Measurements from ENCODE around the gene CYP4F2.
"Not testable (repeated sequence)": the region's sequence is repeated elsewhere in the genome, so short reads cannot be mapped to it uniquely, and the experiment has no call there.

The CYP4F2 gene

GRCh38 chr19:15897738-15898276 is at the start of gene CYP4F2:
Gene CYP4F2, minus strand, starts transcription at chr19:15898074. Its CDS starts 463 bp downstream, at chr19:15897611.
- no peak for DNase-seq (ENCODE audit: low read depth)

- DNase-seq (ENCODE audit: low read depth), result no peak
Observed at GRCh38 chr19:15945301-15945700, 47.4 kb upstream of the CYP4F2 start.

- no peak for DNase-seq (ENCODE audit: low read depth)
Observed at GRCh38 chr19:15944401-15944800, 46.5 kb upstream of the CYP4F2 start.

GRCh38 chr19:15937771-15938170 is 39.9 kb upstream of the CYP4F2 start:
- no peak for DNase-seq (ENCODE audit: low read depth)

- no peak for DNase-seq (ENCODE audit: low read depth)
Observed at GRCh38 chr19:15936950-15937349, 39.1 kb upstream of the CYP4F2 start.

GRCh38 chr19:15936173-15936572 is 38.3 kb upstream of the CYP4F2 start:
- no peak for DNase-seq (ENCODE audit: low read depth)

GRCh38 chr19:15935167-15935702 is 37.4 kb upstream of the CYP4F2 start:
- DNase-seq (ENCODE audit: low read depth), result no peak

- no peak for DNase-seq (ENCODE audit: low read depth)
Observed at GRCh38 chr19:15934332-15935078, 36.6 kb upstream of the CYP4F2 start, which contains the start of gene CYP4F11. Gene CYP4F11, minus strand, starts transcription at chr19:15934529. Its CDS starts 121 bp downstream, at chr19:15934408.

- DNase-seq (ENCODE audit: low read depth), result not testable (repeated sequence)
Observed at GRCh38 chr19:15933761-15934331, 36.0 kb upstream of the CYP4F2 start.

GRCh38 chr19:15928321-15928720 is 30.4 kb upstream of the CYP4F2 start:
- no peak for DNase-seq (ENCODE audit: low read depth)

- no peak for DNase-seq (ENCODE audit: low read depth)
Observed at GRCh38 chr19:15926484-15926883, 28.6 kb upstream of the CYP4F2 start.

GRCh38 chr19:15923702-15924101 is 25.8 kb upstream of the CYP4F2 start:
- no peak for DNase-seq (ENCODE audit: low read depth)

GRCh38 chr19:15922021-15922420 is 24.1 kb upstream of the CYP4F2 start:
- DNase-seq (ENCODE audit: low read depth), result no peak

- no peak for DNase-seq (ENCODE audit: low read depth)
Observed at GRCh38 chr19:15919243-15919642, 21.4 kb upstream of the CYP4F2 start.

GRCh38 chr19:15915109-15915508 is 17.2 kb upstream of the CYP4F2 start:
- no peak for DNase-seq (ENCODE audit: low read depth)

- no peak for DNase-seq (ENCODE audit: low read depth)
Observed at GRCh38 chr19:15913830-15914229, 16.0 kb upstream of the CYP4F2 start.

- no peak for DNase-seq (ENCODE audit: low read depth)
Observed at GRCh38 chr19:15913384-15913783, 15.5 kb upstream of the CYP4F2 start.

- DNase-seq (ENCODE audit: low read depth), result no peak
Observed at GRCh38 chr19:15911599-15912235, 13.8 kb upstream of the CYP4F2 start.

- DNase-seq (ENCODE audit: low read depth), result no peak
Observed at GRCh38 chr19:15905026-15905425, 7.2 kb upstream of the CYP4F2 start.

GRCh38 chr19:15902898-15903297 is 5.0 kb upstream of the CYP4F2 start:
- DNase-seq (ENCODE audit: low read depth), result not testable (repeated sequence)

GRCh38 chr19:15902254-15902653 is 4.4 kb upstream of the CYP4F2 start:
- no peak for DNase-seq (ENCODE audit: low read depth)

GRCh38 chr19:15900504-15900903 is 2.6 kb upstream of the CYP4F2 start:
- DNase-seq (ENCODE audit: low read depth), result no peak

GRCh38 chr19:15900032-15900431 is 2.2 kb upstream of the CYP4F2 start:
- DNase-seq (ENCODE audit: low read depth), result not testable (repeated sequence)
